Coronary artery (tissue), 2 donors: ENCODE measurements around the gene CD68.
"Not testable (repeated sequence)": the region's sequence is repeated elsewhere in the genome, so short reads cannot be mapped to it uniquely, and the experiment has no call there.

Experiments
- DNase-seq: peaks from one replicate; pipeline ENCODE4 v3.0.0-alpha.2; 2017; ENCODE audit warnings: low spot score
- H3K27ac ChIP-seq, 2 donors: fragments of 200-600 bp; sonication (generic); one replicate each; pipeline ENCODE4 v1.5.1; 2016 to 2019
- H3K4me3 ChIP-seq: fragments of 200-600 bp; sonication (generic); 2 replicates; pipeline ENCODE4 v1.5.1; 2016; ENCODE audit warnings: mild to moderate bottlenecking, moderate library complexity
- CTCF ChIP-seq: fragments of 200-600 bp; sonication (generic); IDR thresholded peaks from one replicate; pipeline ENCODE4 v1.5.1; 2019; ENCODE audit warnings: antibody characterized with exemption

The CD68 gene

GRCh38 chr17:7615265-7615747, 35.9 kb downstream of the CD68 start:
- no peak for DNase-seq
- Histone ChIP-seq H3K27ac (peak overlapping the region; percentile 67 to 86), H3K4me3 (peak overlapping the region; percentile 65)
- no peak for TF ChIP-seq CTCF

- Histone ChIP-seq H3K4me3 (no peak overlapping the region), H3K27ac (no peak overlapping the region)
- TF ChIP-seq CTCF, result no peak
- no peak for DNase-seq
Measured at GRCh38 chr17:7618608-7619007, 39.2 kb downstream of the CD68 start.

- no peak overlapping the region for H3K4me3 ChIP-seq
- H3K27ac ChIP-seq, result no peak overlapping the region
- no peak for TF ChIP-seq CTCF
- no peak for DNase-seq
Measured at GRCh38 chr17:7620835-7621234, 41.4 kb downstream of the CD68 start.

- Histone ChIP-seq H3K27ac (no peak overlapping the region), H3K4me3 (no peak overlapping the region)
- TF ChIP-seq CTCF, result no peak
- DNase-seq, result no peak
Measured at GRCh38 chr17:7623661-7624060, 44.2 kb downstream of the CD68 start.

- not testable (repeated sequence) for DNase-seq, H3K4me3 ChIP-seq, H3K27ac ChIP-seq
Measured at GRCh38 chr17:7625749-7626148, 46.3 kb downstream of the CD68 start.

- DNase-seq, result no peak
Measured at GRCh38 chr17:7626307-7626706, 46.9 kb downstream of the CD68 start.

GRCh38 chr17:7626956-7627249, 47.5 kb downstream of the CD68 start:
- H3K4me3 ChIP-seq, result peak overlapping the region; percentile 80
- no peak for TF ChIP-seq CTCF
- H3K27ac ChIP-seq, result peak overlapping the region; percentile 68 to 77
- DNase-seq, result no peak

More at GRCh38 chr17:7626307-7626706, 46.9 kb downstream of the CD68 start:
- Histone ChIP-seq H3K27ac (peak overlapping the region in 1 of 2 donors; percentile 77), H3K4me3 (peak overlapping the region; percentile 80)
- no peak for TF ChIP-seq CTCF
